GM19193 (cell line): ENCODE results near the gene CPNE4.

Source experiments
- POLR2A ChIP-seq: IDR thresholded peaks from 4 replicates; pipeline ENCODE4 v1.6.1; 2011; ENCODE audit not compliant: insufficient read depth, insufficient read length; ENCODE audit errors: extremely low read depth

CPNE4 gene

DNA sequence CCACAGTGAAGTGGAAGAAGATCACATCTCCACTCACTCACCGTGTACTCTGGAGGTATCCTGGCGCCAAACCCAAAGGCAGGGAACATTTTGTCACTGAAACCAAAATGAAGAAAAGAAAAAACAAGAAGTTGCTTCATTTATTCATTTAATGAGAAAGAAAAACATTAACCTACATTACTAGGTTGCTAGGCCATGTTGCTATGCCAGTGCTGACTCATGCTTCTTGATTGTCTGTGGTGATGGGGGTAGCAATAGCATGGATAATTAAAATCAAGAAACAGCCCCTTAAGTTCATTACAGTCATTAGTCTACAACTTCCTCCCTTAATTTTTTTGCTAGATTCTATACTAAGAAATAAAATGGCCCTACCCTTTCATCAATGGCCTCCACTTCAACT is 479.4 kb downstream of the CPNE4 start:
- TF ChIP-seq POLR2A = no peak

- TF ChIP-seq POLR2A = no peak
Observed at GRCh38 chr3:131553495-131554247, 481.1 kb downstream of the CPNE4 start.

DNA sequence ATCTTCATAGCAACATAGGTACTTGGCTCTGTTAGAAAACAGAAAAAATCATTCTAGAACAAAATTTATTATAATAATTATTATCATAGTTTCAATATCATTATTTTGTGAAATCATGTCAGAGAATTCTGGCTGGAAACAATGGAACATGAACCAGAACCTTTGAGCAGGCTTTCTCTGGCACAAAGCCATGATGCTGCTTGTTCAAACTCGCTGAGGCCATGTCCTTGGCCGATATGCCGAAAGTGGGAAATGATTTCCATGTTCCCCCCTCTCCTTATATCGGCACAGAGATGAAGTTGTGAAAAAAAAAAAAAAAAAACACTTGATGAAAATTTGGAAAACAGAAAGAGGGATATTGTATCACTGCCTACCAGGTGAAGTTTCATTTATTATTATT is 483.1 kb downstream of the CPNE4 start:
- no peak for TF ChIP-seq POLR2A

GRCh38 chr3:131550562-131551465 is 484.0 kb downstream of the CPNE4 start:
- no peak for TF ChIP-seq POLR2A

DNA sequence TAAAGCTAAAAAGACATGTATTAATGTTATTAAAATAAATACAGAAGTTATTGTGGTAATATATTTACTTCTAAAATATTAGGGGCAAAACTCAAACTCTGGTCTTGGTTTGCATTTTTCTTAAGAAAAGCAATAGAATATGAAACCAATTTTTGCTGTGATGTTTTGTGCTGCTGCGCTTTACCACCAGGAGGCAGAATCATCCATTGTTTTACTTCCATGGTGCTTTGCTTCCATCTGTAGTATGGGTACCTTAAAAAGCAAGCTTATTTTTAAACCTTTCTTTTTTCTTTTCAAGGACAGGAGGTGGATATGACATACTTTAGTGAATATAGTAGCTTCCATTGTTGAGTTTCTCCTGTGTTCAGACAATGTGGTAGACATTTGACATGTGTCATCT is 485.5 kb downstream of the CPNE4 start:
- TF ChIP-seq POLR2A = no peak

GRCh38 chr3:131547585-131547984 is 487.2 kb downstream of the CPNE4 start:
- TF ChIP-seq POLR2A = no peak

GRCh38 chr3:131546441-131546840 is 488.4 kb downstream of the CPNE4 start:
- no peak for TF ChIP-seq POLR2A

- TF ChIP-seq POLR2A = no peak
Observed at GRCh38 chr3:131544557-131544956, 490.3 kb downstream of the CPNE4 start.

GRCh38 chr3:131543714-131544113 is 491.1 kb downstream of the CPNE4 start:
- TF ChIP-seq POLR2A = no peak

DNA sequence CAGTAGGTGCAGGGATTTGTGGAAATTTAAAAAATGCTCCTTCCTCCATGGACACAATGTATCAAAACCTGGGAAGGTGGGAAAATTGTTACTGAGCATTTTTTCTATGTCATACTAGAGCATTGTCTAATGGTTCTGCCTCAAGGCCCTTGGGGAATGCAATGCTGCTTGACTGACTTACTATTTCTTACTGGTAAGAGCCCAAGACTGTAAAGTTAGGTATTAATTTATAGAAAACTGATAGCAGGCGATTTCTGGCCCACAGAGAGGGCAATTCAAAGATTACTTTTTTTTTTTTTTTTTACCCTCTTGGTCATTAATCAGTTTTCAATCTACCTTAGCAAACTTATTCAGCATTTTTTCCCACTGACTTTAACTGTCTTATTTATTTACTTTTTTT is 493.5 kb downstream of the CPNE4 start:
- TF ChIP-seq POLR2A = no peak

- no peak for TF ChIP-seq POLR2A
Observed at GRCh38 chr3:131540821-131541220, 494.0 kb downstream of the CPNE4 start.

- no peak for TF ChIP-seq POLR2A
Observed at GRCh38 chr3:131540143-131540542, 494.7 kb downstream of the CPNE4 start.

DNA sequence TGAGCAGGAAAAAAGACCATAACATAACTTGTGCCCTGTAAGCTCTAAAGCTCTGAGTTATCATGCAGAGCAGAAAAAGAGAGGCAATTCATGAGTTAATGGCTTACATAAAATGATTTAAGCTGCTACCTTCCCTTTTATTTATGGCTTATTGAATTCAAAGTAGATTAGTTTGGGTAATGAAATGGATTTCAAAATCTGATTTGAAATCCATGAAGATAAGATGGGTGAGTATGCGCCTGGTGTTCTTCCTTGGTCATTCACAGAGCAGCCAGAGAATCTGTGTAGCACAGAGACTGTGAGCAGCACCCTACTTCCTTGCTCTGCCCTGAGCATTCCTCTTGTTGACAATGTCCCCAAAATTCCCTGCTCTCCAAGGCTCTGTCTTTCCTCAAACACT is 495.8 kb downstream of the CPNE4 start:
- no peak for TF ChIP-seq POLR2A

DNA sequence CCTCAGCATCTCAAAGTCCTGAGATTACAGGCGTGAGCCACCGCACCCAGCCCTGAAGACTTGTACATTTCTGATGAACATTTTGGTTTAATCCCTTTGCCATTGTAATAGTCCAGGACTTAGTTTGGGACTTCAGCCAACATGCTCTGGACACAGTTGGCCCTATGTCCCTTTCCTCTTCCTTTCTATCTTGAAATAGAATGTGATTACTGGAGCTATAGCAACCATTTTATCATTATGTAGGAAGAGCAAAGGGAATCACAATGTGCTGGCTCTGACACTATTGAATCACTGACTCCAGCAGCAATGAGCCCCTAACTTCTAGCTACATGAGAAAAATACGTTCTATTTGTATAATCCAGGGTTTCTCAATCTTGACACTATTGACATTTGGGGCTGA is 497.3 kb downstream of the CPNE4 start:
- no peak for TF ChIP-seq POLR2A

- TF ChIP-seq POLR2A = no peak
Observed at GRCh38 chr3:131535596-131535995, 499.2 kb downstream of the CPNE4 start.

DNA sequence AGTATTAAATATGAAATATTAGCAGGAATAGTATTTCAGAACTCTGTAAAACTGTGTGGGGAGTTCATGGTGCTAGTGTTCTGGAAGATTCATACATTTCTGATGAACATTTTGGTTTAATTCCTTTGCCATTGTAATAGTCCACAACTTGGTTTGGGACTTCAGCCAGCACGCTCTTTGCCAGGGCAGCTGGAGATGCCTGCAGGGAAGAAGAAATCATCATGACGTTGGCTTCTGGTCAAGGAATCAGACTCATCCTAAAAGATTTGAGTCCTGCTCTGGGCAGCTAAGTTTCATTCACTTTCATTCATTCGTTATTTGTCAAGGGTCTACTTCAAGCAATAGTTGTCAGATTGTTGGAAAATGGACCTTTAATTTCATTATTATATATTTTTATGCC is 499.7 kb downstream of the CPNE4 start:
- TF ChIP-seq POLR2A = no peak
